Measurements from ENCODE around the gene OTOP3. TPM values are rescaled to one million over a fixed set of nuclear protein-coding genes. Genes with fewer than 3 reads are reported as not detected.

The OTOP3 gene
- polyA plus RNA-seq, 1 donor (not counting 4 experiments of a cell fraction or from before 2014, with no cell fraction given) = 0.03 TPM

GRCh38 chr17:74959826-74960515 is 24.3 kb downstream of the OTOP3 start:
- TF ChIP-seq CTCF (optimal IDR thresholded peaks at IDR 0.05 in 1 of 3, IDR thresholded peaks at IDR 0.05 in 1 of 3, conservative IDR thresholded peaks at IDR 0.05 in 1 of 3; ENCODE audit: extremely low read depth in 1 of 3, insufficient read depth in 2 of 3, low read length in 3 of 3) (no peak), EZH2 (IDR thresholded peaks at IDR 0.05; ENCODE audit: low read length) (no peak)
- no peak overlapping the region for H3K4me3 ChIP-seq (ENCODE audit: control insufficient read depth in 2 of 3, extremely low read depth in 1 of 3, insufficient read depth in 2 of 3, low read depth in 1 of 3, low read length in 3 of 3)
- H3K4me1 ChIP-seq (ENCODE audit: control insufficient read depth, extremely low read depth, insufficient read depth, low read length) = peaks cover 7% of the 10 kb centered on the region
- H2AFZ ChIP-seq (ENCODE audit: control insufficient read depth, low read length) = no peak overlapping the region
- dilution Hi-C loops (cut with MboI; ENCODE audit: extremely low pct_ligation_motif_present, low sequenced_read_pairs) = no loop called here
- no peaks in the 10 kb centered on the region for H3K36me3 ChIP-seq (ENCODE audit: control insufficient read depth in 2 of 2, extremely low read depth in 1 of 2, insufficient read depth in 2 of 2, low read length in 2 of 2)
- H3K4me2 ChIP-seq (ENCODE audit: control insufficient read depth, extremely low read depth, insufficient read depth, low read depth, low read length) = no peak overlapping the region
- no peak overlapping the region for H3K9ac ChIP-seq (ENCODE audit: control insufficient read depth, extremely low read depth, insufficient read depth, low read length)
- peaks cover 6% of the 10 kb centered on the region for H3K27me3 ChIP-seq (ENCODE audit: control insufficient read depth, extremely low read depth, insufficient read depth, low read length)
- H3K27ac ChIP-seq (ENCODE audit: control insufficient read depth, insufficient read depth, low read length) = no peak overlapping the region
- DNase-seq (ENCODE audit: low read depth, low spot score) (peak; percentile 36), FAIRE-seq (peak; percentile 9)
- H3K79me2 ChIP-seq (ENCODE audit: control insufficient read depth, insufficient read depth, low read length) = no peaks in the 10 kb centered on the region
- H3K9me1 ChIP-seq (ENCODE audit: control insufficient read depth, extremely low read depth, insufficient read depth, low read length) = no peaks in the 10 kb centered on the region
- peaks cover 3% of the 10 kb centered on the region for H3K9me3 ChIP-seq (ENCODE audit: control insufficient read depth, low read depth, low read length)
- no peaks in the 10 kb centered on the region for H4K20me1 ChIP-seq (ENCODE audit: control insufficient read depth, extremely low read depth, insufficient read depth, low read length)

GRCh38 chr17:74960570-74961342 is 25.1 kb downstream of the OTOP3 start:
- Histone ChIP-seq H3K4me2 (ENCODE audit: control insufficient read depth, extremely low read depth, insufficient read depth, low read depth, low read length) (peak overlapping the region; percentile 6), H3K4me1 (ENCODE audit: control insufficient read depth, extremely low read depth, insufficient read depth, low read length) (peaks cover 9% of the 10 kb centered on the region), H3K79me2 (ENCODE audit: control insufficient read depth, insufficient read depth, low read length) (no peaks in the 10 kb centered on the region), H3K27me3 (ENCODE audit: control insufficient read depth, extremely low read depth, insufficient read depth, low read length) (peaks cover 6% of the 10 kb centered on the region), H3K9me1 (ENCODE audit: control insufficient read depth, extremely low read depth, insufficient read depth, low read length) (no peaks in the 10 kb centered on the region), H3K4me3 (ENCODE audit: control insufficient read depth in 2 of 3, extremely low read depth in 1 of 3, insufficient read depth in 2 of 3, low read depth in 1 of 3, low read length in 3 of 3) (no peak overlapping the region), H2AFZ (ENCODE audit: control insufficient read depth, low read length) (no peak overlapping the region), H3K9me3 (ENCODE audit: control insufficient read depth, low read depth, low read length) (peaks cover 3% of the 10 kb centered on the region), H3K36me3 (ENCODE audit: control insufficient read depth in 2 of 2, extremely low read depth in 1 of 2, insufficient read depth in 2 of 2, low read length in 2 of 2) (no peaks in the 10 kb centered on the region), H3K9ac (ENCODE audit: control insufficient read depth, extremely low read depth, insufficient read depth, low read length) (no peak overlapping the region), H3K27ac (ENCODE audit: control insufficient read depth, insufficient read depth, low read length) (no peak overlapping the region), H4K20me1 (ENCODE audit: control insufficient read depth, extremely low read depth, insufficient read depth, low read length) (no peaks in the 10 kb centered on the region)
- DNase-seq (ENCODE audit: low read depth, low spot score) = peak; percentile 80
- FAIRE-seq = peak; percentile 56
- dilution Hi-C loops (cut with MboI; ENCODE audit: extremely low pct_ligation_motif_present, low sequenced_read_pairs) = no loop called here
- peak; percentile 71 to 95 (median 89) for TF ChIP-seq CTCF (optimal IDR thresholded peaks at IDR 0.05 in 1 of 3, IDR thresholded peaks at IDR 0.05 in 1 of 3, conservative IDR thresholded peaks at IDR 0.05 in 1 of 3; ENCODE audit: extremely low read depth in 1 of 3, insufficient read depth in 2 of 3, low read length in 3 of 3)
- TF ChIP-seq EZH2 (IDR thresholded peaks at IDR 0.05; ENCODE audit: low read length) = no peak
